ENCODE results near the gene MOG. TPM values are rescaled to one million over a fixed set of nuclear protein-coding genes. Genes with fewer than 3 reads are reported as not detected.
A peak's percentile ranks its signal among the peaks of the same experiment; 100 is the strongest.
"Not testable (repeated sequence)": the region's sequence is repeated elsewhere in the genome, so short reads cannot be mapped to it uniquely, and the experiment has no call there.

MOG gene
- polyA plus RNA-seq, 4 donors = 0.22 to 0.49 TPM; not detected in 2

DNA sequence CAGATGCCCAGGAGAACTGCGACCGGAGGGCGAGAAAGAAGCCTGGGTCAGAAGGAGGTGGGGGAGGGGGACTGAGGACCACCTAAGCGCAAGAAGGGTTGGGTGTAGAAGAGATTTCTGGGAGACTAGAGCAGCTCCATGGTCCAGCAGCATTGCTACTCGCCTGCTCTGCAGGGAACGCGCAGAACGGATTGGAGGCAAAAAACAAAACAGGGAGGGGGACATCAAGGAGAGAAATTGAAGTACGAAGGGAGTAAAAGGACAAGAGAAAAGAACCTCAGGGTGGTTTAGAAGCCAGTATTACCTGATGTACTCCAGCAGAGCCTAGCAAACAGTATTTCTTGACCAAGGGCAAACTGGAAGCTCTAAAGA is 23.4 kb upstream of the MOG start:
- DNase-seq (ENCODE audit: low read depth in 4 of 4, low spot score in 2 of 4) = peak in 2 of 4 donors; percentile 28 to 64

DNA sequence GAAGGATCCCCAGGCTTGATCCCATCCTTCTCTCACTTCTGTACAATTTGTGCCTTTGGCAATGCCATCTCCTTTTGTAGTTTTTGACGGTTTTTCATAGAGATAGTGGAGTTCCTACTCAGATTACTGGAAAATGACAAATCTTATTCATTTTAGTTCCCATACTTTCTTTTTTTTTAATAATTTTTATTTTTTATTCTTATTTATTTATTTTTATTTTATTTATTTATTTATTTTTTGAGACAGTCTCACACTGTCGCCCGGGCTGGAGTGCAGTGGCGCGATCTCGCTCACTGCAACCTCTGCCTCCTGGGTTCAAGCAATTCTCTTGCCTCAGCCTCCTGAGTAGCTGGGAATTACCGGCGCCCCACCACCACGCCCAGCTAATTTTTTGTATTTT is 19.6 kb upstream of the MOG start:
- DNase-seq (ENCODE audit: low read depth in 4 of 4, low spot score in 2 of 4) = no peak

DNA sequence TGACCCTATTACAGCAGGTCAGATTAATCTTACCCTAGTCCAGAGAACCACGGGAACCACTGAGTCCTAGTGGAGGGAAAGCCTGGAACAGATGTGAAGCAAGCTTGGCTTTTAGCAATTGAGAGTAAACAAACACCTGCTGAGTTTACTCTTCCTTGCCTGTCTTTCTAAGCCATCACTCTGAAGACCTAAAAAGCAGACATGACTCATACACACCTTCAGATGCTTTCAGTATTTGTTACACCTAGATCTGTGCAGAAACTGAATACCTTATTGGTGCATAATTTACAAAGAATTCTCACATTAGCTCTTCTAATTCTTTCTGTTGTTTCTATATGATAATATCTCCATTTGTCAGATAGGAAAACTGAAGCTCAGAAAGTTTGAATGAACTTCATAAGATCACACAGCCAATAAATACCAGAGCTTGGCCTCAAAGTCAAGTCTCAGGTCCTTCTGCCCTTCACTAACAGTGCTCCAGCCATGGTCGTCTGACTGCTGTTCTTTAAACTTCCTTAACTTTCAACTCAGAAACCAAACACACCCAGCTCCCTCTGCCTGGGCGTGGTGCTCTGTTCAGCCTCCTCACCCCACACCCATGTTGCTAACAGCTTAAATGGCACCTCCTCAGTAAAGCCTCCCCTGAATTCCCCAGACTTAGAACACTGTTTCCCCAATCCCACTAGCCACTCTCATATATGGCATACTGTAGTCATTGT is 15.3 kb upstream of the MOG start:
- no peak for DNase-seq (ENCODE audit: low read depth in 4 of 4, low spot score in 2 of 4)

DNA sequence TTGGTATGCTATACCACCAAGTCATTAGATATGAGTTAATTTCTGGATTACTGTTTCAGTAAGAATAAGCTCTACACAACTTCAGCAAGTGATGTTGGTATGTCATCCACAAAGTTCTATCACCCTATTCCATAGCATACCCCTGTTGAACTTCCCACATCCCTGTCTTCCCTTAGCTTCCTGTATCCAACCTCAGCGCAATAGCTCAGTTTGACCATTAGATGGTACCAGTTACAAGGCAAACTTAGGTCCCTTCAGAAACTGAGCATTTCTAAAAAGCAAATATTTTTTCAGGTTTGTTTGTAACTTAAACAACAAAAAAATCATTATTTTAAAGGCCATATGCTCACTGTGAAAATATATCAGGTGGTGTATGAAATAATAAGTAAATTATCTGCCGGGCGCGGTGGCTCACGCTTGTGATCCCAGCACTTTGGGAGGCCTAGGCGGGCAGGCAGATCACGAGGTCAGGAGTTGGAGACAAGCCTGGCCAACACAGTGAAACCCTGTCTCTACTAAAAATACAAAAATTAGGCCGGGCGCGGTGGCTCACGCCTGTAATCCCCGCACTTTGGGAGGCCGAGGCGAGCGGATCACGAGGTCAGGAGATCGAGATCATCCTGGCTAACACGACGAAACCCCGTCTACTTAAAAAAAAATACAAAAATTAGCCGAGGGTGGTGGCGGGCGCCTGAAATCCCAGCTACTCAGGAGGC is 8.8 kb upstream of the MOG start:
- no peak for DNase-seq (ENCODE audit: low read depth in 4 of 4, low spot score in 2 of 4)

DNA sequence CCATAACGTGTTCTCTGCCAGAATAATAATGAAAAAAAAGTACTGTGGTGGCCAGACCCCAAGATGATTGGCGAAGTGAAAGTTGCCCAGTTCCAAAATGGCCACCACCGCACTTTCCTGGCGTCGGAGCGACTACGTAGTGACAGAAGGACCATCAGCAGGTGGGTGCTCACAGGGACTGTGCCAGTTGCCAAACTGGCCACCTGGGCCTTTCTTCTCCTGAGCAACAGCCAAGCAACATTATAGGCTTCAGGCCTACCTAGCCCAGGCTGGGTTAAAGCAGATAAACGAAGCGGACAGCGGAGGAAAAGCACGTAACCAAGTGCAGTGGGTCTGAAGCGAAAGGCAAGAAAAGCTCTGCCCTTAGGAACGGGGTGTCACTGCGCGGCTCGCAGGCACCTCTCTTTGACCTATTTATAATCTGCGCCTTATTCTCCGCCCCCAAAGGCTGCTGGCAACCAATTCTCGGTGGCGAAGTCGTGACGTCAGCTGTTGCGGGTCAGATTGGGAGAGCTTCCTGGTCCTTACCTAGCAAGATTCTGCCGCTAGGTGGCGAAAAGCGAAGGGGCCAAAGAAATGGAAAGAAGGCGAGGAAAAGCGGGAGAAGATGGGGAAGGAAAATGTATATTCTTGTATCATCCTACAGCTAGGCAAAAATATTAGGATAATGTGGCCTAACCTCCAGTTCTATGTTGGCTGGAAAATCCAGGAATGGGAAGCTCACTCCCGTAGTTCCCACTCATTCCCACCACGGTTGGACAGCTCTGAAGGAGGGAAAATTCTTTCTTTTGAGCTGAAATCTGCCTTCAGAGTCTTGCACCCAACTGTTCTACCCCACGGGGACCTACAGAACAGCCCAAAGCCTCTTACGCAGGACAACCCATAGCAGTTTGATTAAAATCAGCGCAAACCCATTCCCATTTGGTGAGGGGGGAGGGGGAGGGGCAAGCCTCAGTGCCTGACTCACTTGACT is 6.9 kb upstream of the MOG start:
- DNase-seq (ENCODE audit: low read depth in 4 of 4, low spot score in 2 of 4) = peak; percentile 92 to 98 (median 92)

DNA sequence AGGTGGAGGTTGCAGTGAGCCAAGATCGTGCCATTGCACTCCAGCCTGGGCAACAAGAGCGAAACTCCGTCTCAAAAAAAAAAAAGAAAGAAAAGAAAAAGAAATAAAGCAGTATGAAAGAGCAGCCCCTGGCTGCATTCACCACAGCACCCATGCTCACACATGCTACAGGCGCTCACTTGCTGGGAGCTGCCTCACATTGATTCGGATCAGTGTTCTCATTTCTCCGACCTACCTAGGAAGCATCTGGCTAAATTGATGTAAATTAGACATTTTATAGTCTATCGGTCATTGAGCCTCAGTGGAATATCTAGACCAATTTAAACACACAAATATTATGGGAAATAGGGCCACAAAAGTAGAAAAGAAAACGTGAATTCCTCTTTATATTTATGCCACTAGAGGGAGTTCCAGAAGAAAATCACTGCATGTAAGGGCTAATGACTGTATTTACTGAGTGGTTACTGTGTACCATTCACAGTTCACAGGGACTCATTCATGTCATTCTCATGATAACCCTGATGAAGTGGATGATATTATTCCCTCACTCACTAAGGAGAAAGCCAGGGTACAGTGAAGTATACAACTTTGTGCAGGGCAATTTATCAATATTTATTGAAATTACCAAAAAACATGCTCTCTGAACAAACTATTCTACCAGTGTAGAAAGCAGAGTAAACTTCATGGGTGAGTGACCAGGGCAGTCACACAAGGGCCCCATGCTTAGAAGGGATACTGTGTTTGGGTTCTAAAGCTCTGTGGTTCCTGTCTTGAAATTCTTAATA is 5.3 kb upstream of the MOG start:
- DNase-seq (ENCODE audit: low read depth in 4 of 4, low spot score in 2 of 4) = no peak

DNA sequence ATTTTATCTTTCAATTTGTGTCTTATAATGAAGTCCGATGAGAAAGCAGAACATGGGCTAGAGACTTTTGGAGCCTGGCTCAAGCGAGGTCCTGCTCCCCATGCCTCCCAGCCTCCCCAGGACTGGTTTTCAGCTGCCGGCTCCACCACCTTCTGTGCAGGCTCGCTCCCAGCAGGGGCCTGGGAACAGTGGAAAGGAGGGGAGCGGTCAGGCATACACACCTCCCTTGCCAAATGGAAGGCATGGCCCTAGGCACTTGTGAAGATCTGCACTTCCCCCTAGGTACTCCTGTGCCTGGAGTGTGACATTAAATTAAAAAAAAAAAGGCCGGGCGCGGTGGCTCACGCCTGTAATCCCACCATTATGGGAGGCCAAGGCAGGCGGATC is 4.7 kb upstream of the MOG start:
- no peak for DNase-seq (ENCODE audit: low read depth in 4 of 4, low spot score in 2 of 4)

DNA sequence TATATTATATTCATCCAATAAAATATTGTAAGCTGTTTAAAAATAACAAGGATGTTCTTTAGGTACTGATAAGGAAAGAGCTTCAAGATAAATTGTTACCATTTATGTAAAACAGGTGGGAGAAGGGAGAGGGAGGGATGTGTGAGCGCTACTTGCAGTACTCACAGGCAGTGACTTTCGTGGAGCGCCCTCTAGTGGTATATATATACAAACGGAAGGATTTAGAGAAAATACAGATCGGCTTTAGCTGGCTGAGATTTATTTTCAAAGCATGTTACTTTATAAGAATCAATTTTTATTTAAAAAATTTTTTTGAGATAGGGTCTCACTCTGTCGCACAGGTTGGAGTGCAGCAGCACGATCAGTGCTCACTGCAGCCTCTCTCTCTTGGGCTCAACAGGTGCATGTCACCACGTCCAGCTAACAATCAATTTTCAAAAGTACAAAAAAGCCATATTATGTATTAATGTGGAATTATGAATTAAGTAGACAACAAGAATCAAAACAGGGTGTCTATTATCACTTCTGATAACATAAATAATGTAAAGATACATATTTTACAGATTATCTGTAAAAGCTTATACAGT is 3.3 kb upstream of the MOG start:
- no peak for DNase-seq (ENCODE audit: low read depth in 4 of 4, low spot score in 2 of 4)

DNA sequence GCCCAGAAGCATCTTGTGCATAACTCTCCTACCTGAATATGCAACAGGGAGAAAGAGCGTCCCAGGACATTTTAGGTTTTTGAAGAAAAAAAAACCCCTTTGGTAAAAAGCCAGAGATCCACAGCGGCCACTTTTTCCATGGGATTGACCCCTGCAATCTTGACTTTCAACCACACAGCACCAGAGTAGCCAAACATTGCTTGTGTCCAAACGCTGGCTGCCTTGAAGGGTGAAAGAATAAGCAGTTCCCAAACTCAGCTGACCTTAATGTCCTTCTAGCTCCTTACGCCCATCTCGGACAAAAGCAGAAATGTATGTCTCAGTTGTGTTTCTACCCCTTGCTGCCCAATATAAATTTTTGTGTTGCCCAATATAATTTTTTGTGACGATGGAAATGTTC is 1.2 kb upstream of the MOG start:
- no peak for DNase-seq (ENCODE audit: low read depth in 4 of 4, low spot score in 2 of 4)

DNA sequence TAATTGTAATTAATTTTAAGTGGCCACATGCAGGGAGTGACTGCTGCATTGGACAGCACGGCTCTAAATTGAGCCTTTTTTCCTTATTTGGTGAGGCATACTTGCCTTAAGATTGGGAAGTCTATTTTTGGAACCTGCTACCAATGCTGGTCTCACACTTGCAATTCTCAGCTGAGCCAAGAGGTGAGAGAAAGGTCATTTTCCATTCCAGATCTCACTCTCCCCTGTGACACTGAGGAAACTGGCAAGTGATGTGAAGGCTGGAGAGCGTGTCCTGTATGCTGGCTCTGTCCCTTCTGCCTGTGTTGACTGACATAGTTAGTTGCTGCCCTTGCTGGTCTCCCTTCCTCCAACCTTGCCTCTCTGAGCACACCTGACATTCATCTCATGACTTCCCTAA is 735 bp upstream of the MOG start:
- DNase-seq (ENCODE audit: low read depth in 4 of 4, low spot score in 2 of 4) = no peak

DNA sequence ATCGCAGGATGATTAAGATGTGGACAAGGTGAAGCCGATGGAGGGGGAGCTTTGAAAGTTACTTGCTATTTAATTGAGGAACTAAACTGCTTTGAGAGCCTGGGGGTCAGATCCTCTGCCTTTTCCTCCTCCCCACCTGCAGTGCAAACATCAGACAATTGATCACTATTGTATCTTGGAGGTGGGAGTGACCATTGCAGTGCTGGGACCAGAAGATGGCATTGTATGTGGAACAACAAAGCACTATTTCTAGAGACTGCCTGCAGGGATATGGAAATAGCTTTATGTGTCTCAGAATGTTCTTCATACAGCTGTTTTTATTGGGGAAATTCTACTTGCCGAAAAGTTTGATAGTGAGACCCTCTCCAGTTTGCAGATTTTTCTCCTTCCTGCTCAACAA is 4.2 kb downstream of the MOG start:
- no peak for DNase-seq (ENCODE audit: low read depth in 4 of 4, low spot score in 2 of 4)

DNA sequence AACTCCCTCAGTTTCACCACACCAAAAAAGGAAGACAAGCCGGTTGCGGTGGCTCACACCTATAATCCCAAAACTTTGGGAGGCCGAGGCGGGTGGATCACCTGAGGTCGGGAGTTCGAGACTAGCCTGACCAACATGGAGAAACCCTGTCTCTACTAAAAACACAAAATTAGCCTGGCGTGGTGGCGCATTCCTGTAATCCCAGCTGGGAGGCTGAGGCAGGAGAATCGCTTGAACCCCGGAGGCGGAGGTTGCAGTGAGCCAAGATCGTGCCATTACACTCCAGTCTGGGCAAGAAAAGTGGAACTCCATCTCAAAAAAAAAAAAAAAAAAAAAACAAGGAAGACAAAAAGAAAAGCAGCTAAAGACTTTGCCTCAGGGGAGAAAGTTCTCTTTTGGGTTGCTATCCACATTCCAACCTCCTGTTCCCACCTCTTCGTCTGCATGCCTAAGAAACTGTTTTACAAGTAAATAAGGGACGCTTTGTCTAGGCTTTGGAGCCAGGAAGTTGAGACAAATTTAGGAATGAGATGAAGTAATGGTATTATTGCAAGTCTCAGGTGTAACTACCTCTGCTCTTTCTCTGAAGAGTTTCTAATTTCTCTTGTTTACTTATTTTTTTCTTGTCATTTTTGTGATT is 4.7 kb downstream of the MOG start:
- DNase-seq (ENCODE audit: low read depth in 4 of 4, low spot score in 2 of 4) = not testable (repeated sequence)

DNA sequence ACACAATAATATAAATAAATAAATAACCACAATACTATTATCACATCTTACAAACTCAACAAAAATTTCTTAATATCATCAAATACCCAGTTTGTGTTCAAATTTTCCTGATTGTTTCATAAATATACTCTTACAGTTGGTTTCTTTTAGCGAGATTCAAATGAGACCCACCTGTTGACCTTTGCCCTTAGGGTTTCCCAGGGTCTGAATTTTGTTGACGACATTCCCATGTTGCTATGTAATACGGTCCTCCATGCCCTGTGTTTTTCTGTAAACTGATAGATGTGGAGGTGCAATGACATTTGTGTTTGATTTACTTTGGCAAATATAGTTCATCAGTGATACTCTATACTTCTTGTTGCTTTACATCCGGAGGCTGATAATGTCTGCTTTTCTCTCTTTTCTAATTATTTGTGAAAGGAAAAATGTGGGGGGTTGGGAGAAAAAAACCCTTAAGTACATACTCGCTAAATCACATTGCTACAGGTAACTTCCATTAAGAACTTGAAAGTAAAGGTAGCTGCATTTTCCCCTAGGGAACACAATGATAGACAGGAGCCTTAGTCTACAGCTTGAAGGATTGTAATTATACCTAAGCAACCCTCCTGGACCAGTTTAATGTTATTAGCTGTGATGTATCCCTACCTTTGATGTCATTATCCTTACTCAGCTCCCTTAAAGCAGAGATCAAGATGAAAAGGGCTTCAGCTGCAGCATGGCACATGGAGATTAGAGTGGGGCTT is 6.6 kb downstream of the MOG start:
- no peak for DNase-seq (ENCODE audit: low read depth in 4 of 4, low spot score in 2 of 4)

DNA sequence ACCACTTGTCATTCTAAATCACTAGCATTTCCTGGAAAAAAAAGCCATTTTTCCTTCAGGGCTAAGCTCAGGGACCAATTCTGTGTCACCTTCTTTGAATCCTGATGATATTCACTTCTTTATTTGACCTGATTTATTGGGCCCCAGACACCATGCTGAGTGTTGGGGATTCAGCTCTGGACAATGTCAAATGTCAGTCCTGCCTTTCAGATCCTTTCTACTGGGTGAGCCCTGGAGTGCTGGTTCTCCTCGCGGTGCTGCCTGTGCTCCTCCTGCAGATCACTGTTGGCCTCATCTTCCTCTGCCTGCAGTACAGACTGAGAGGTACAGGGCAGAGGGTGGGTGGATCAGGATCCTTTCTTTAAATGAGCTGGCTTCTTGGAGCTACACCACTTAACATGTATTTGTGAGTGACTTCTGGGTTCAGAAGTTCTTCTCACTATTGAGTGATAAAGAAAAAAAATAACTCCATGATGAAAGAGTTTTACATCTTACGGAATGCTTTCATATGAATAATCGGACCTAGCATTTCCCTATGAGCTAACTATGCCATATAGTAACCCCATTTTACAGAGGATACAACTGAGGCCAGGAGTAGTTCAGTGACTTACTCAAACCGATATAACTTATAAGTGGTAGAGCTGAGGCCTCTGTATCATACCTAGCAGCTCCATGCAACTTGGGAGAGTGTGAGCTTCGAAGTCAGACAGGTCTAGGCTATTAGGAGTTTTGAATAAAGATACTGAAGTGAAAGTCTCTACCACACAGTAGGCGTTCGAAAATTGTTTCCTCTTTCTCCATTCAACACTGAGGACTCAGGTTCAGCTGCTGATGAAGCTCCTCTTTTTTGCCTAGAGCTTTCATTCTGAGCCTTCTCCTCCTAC is 9.3 kb downstream of the MOG start:
- DNase-seq (ENCODE audit: low read depth in 4 of 4, low spot score in 2 of 4) = no peak

DNA sequence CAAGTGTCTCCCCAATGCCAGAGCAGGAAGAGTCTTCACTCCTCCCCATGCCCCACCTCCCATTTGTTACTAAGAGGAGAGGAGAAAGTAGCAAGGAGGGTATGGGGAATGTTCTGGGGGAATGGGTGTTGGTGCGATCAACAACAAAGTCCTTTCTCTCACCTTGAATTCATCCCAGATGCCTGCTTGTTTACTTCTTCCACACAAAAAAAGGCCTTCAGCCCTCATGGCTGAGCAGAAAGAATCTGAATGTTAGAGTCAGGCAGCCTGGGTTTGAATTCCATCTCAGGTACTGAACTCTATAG is 9.9 kb downstream of the MOG start:
- DNase-seq (ENCODE audit: low read depth in 4 of 4, low spot score in 2 of 4) = no peak

DNA sequence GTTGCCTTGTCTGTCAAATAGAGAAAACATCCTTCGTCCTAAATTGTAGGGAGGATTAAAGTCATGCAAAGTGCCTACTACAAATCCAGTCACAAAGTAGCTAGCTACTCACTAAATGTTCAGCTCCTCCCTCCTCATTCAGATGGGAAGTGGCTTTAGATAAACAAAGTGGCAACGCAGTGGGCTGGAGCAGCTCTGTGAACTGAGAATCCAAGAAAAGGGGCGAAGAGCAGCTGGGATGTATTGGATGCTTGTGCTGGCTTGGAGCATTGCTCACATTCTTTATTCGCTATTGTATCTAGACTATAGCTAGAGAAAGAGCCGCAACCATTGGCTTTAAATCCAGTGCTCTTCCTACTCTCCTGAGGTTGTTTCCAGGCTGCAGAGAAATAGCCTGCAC is 10.3 kb downstream of the MOG start:
- no peak for DNase-seq (ENCODE audit: low read depth in 4 of 4, low spot score in 2 of 4)

DNA sequence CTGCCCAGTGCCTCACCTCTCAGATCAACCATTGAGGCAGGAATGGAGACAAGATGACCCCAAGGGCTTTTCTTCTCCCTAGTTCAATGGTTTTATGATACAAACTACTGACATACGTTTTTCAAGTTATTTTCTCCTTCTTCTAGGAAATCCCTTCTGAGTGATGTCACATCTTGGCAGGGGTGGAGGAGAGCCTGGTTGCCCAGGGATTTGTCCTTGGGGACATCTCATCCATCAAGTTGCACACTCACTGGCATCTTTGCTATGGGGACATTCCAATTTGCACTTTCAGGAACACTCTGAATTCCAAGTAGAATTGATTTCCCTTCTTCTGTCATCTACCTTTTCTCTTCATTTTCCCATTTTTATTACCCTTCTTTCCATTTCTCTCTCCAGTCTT is 14.1 kb downstream of the MOG start:
- DNase-seq (ENCODE audit: low read depth in 4 of 4, low spot score in 2 of 4) = no peak

DNA sequence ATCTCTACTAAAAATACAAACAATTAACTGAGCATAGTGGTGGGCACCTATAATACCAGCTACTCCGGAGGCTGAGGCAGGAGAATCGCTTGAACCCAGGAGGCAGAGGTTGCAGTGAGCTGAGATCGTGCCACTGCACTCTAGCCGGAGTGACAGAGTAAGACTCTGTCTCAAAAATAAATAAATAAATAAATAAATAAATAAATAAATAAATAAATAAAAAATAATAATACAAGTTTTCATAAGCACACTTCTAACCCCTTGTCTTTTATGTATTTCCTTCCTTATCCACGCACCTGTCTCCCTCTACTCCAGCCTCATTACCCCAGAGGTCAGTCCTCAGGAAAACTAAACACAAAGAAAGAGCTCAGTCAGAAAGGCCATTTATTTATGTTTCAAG is 15.2 kb downstream of the MOG start:
- not testable (repeated sequence) for DNase-seq (ENCODE audit: low read depth in 4 of 4, low spot score in 2 of 4)
